Endothelial cell of umbilical vein (primary cell): Measurements from ENCODE around the gene METTL26. TPM values are rescaled to one million over a fixed set of nuclear protein-coding genes. Genes with fewer than 3 reads are reported as not detected.

Source experiments
- BruUV-seq: library from RNA; stranded (reverse); fragments of 400-500 nt; replicated peaks from 2 replicates; lab custom pipeline; 2021; lab: Mats Ljungman, UMichigan
- CTCF ChIA-PET: fragments of 300-600, 350-600 bp; sonication (Branson Sonifier 250); formaldehyde crosslinking; loops from one replicate; lab custom pipeline; 2021; ENCODE audit warnings: antibody characterized with exemption, inconsistent platforms; lab: Charles Lee
- POLR2A ChIA-PET: fragments of 300-600, 350-600 bp; sonication (Branson Sonifier 250); formaldehyde crosslinking; loops from one replicate; lab custom pipeline; 2021; ENCODE audit warnings: antibody characterized with exemption, inconsistent platforms; lab: Charles Lee
- DNase-seq: peaks from one replicate; pipeline ENCODE4 v3.0.0-alpha.2; 2011; ENCODE audit warnings: low read depth, low spot score
- FAIRE-seq: peaks from 2 replicates; lab custom pipeline; 2011; peaks lifted over from hg19 to GRCh38; lab: Jason Lieb, UNC
- H2AFZ ChIP-seq: 2 replicates; pipeline ENCODE4 v1.6.0; 2012; ENCODE audit warnings: low read depth, low read length, control low read depth, inconsistent platforms
- H3K27ac ChIP-seq: 2 replicates; pipeline ENCODE4 v1.5.1; 2011; ENCODE audit warnings: low read depth, mild to moderate bottlenecking, control low read depth, low read length, moderate library complexity; ENCODE audit not compliant: insufficient read depth
- H3K27me3 ChIP-seq, 2 experiments: 2 replicates each; pipeline versions ENCODE4 v1.6.0 to v1.6.1; 2011; ENCODE audit warnings: low read length in 2 of 2, mixed read lengths in 1 of 2; ENCODE audit not compliant: control insufficient read depth in 2 of 2, insufficient read depth in 2 of 2
- H3K36me3 ChIP-seq, 2 experiments: 2 replicates in 1 of 2; 3 replicates in 1 of 2; pipeline ENCODE4 v1.5.1; 2011; ENCODE audit warnings: low read length in 2 of 2, mild to moderate bottlenecking in 1 of 2, moderate library complexity in 1 of 2; ENCODE audit not compliant: control insufficient read depth in 2 of 2, insufficient read depth in 2 of 2; ENCODE audit errors: extremely low read depth in 1 of 2
- H3K4me1 ChIP-seq: 3 replicates; pipeline ENCODE4 v1.5.1; 2011; ENCODE audit warnings: mild to moderate bottlenecking, low read length; ENCODE audit not compliant: control insufficient read depth, insufficient read depth; ENCODE audit errors: extremely low read depth
- H3K4me2 ChIP-seq: 2 replicates; pipeline ENCODE4 v1.6.1; 2011; ENCODE audit warnings: low read length, control low read depth, mixed read lengths; ENCODE audit not compliant: insufficient read depth
- H3K4me3 ChIP-seq, 3 experiments: fragments of 200-600 bp in 1 of 3; sonication (generic), shearing (Covaris generic) in 1 of 3; replicated peaks in 1 of 3; 2 replicates each; pipeline ENCODE4 v1.5.1; 2011 to 2016; ENCODE audit warnings: control low read depth in 3 of 3, low read length in 3 of 3, mild to moderate bottlenecking in 2 of 3, inconsistent platforms in 1 of 3, low read depth in 1 of 3, moderate library complexity in 1 of 3; ENCODE audit not compliant: insufficient read depth in 1 of 3
- H3K79me2 ChIP-seq: 2 replicates; pipeline ENCODE4 v1.6.0; 2012; ENCODE audit warnings: low read length, inconsistent platforms; ENCODE audit not compliant: control insufficient read depth, insufficient read depth
- H3K9ac ChIP-seq: replicated peaks from 2 replicates; pipeline ENCODE3; 2011; ENCODE audit warnings: low read length, control low read depth; ENCODE audit not compliant: insufficient read depth; ENCODE audit errors: extremely low read depth
- H3K9me1 ChIP-seq: replicated peaks from 3 replicates; pipeline ENCODE4 v1.6.0; 2011; ENCODE audit warnings: mild to moderate bottlenecking, low read length; ENCODE audit not compliant: control insufficient read depth, insufficient read depth; ENCODE audit errors: extremely low read depth
- H3K9me3 ChIP-seq: replicated peaks from 2 replicates; pipeline ENCODE4 v1.5.1; 2012; ENCODE audit warnings: low read length, inconsistent platforms; ENCODE audit not compliant: control insufficient read depth, insufficient read depth
- H4K20me1 ChIP-seq: replicated peaks from 2 replicates; pipeline ENCODE3; 2011; ENCODE audit warnings: mild to moderate bottlenecking, low read length; ENCODE audit not compliant: control insufficient read depth, insufficient read depth; ENCODE audit errors: extremely low read depth
- CTCF ChIP-seq, 2 donors: IDR thresholded peaks; 1 replicate in 1 of 2; 2 replicates in 1 of 2; pipeline ENCODE4 v1.5.1; 2011; ENCODE audit warnings: low read length in 2 of 2, mild to moderate bottlenecking in 2 of 2, moderate library complexity in 2 of 2, control low read depth in 1 of 2, inconsistent platforms in 1 of 2, low read depth in 1 of 2; ENCODE audit not compliant: insufficient read depth in 1 of 2; ENCODE audit errors: extremely low read depth in 1 of 2
- EZH2 ChIP-seq: IDR thresholded peaks from 2 replicates; pipeline ENCODE4 v1.6.1; 2012; ENCODE audit warnings: borderline replicate concordance, low read depth, mild to moderate bottlenecking, moderate library complexity, low read length, inconsistent platforms; ENCODE audit not compliant: severe bottlenecking
- FOS ChIP-seq: IDR thresholded peaks from 2 replicates; pipeline ENCODE4 v1.6.1; 2011; ENCODE audit warnings: mild to moderate bottlenecking, low read length, moderate library complexity, borderline replicate concordance; ENCODE audit not compliant: insufficient read depth
- GATA2 ChIP-seq: IDR thresholded peaks from 2 replicates; pipeline ENCODE4 v1.7.0; 2011; ENCODE audit warnings: low read depth, mild to moderate bottlenecking, moderate library complexity, mixed read lengths, low read length; ENCODE audit not compliant: insufficient read length, insufficient read depth
- JUN ChIP-seq: IDR thresholded peaks from 2 replicates; pipeline ENCODE4 v1.6.1; 2011; ENCODE audit warnings: borderline replicate concordance, low read depth; ENCODE audit not compliant: insufficient read length, insufficient read depth
- MYC ChIP-seq: IDR thresholded peaks from one replicate; pipeline ENCODE4 v1.6.1; 2011; ENCODE audit warnings: mild to moderate bottlenecking, low read depth, low read length
- POLR2A ChIP-seq: IDR thresholded peaks from 2 replicates; pipeline ENCODE4 v1.6.1; 2012; ENCODE audit warnings: low read depth, mild to moderate bottlenecking, control low read depth, low read length
- POLR2AphosphoS5 ChIP-seq: IDR thresholded peaks from 2 replicates; pipeline ENCODE4 v1.6.1; 2012; ENCODE audit warnings: low read depth, mild to moderate bottlenecking, control low read depth, low read length, moderate library complexity; ENCODE audit not compliant: insufficient read depth
- dilution Hi-C: fragments of 300-500 bp; cut with MboI; formaldehyde crosslinking; loops from one replicate; pipeline ENCODE4 v1.15.0; 2019; ENCODE audit warnings: low sequenced_read_pairs; ENCODE audit not compliant: extremely low pct_ligation_motif_present
- intact Hi-C: fragments of 100-400 bp; cut with micrococcal nuclease; formaldehyde crosslinking; loops from one replicate; pipeline ENCODE4 v1.10.0; 2022
- polyA plus RNA-seq, 4 experiments: library from polyadenylated mRNA; depleted of rRNA in 3 of 4; stranded (reverse) in 3 of 4; unstranded in 1 of 4; fragments of >200 nt; gene quantifications; 2 replicates each; pipeline versions ENCODE4 v1.2.1 to v1.2.3, GENCODE V29; 2011 to 2012; ENCODE audit warnings: missing spikeins in 1 of 4
- total RNA-seq: library from RNA; stranded (reverse); gene quantifications from 2 replicates; pipeline ENCODE4 v1.2.3, GENCODE V29; 2021
- TF ChIP-seq, protein P1 (sequence below): IDR thresholded peaks from 2 replicates; pipeline ENCODE4 v1.6.1; 2011; ENCODE audit not compliant: insufficient read depth, insufficient read length

METTL26 gene
- total and polyA plus RNA-seq, 2 donors (not counting 3 experiments of a cell fraction or from before 2014, with no cell fraction given): 114 to 138 TPM

GRCh38 chr16:668519-669171 is 32.5 kb upstream of the METTL26 start:
- dilution Hi-C loops: no loop called here
- DNase-seq: peak; percentile 23
- Histone ChIP-seq H3K27ac (peak overlapping the region; percentile 48), H2AFZ (no peak overlapping the region), H3K4me2 (peak overlapping the region; percentile 59), H3K27me3 (no peaks in the 10 kb centered on the region), H3K36me3 (peaks cover 5 to 35% of the 10 kb centered on the region in 2 experiments), H3K79me2 (peaks cover 18% of the 10 kb centered on the region), H4K20me1 (no peaks in the 10 kb centered on the region), H3K9ac (peak overlapping the region; percentile 81), H3K4me1 (no peaks in the 10 kb centered on the region), H3K9me3 (no peaks in the 10 kb centered on the region), H3K4me3 (peak overlapping the region; percentile 65 to 80 (median 79)), H3K9me1 (no peaks in the 10 kb centered on the region)
- ChIA-PET POLR2A (no interaction called here), CTCF (interaction anchor here (0.6 to 1.8 kb wide), 4 partner anchors 8 to 22 kb away, joined by 3 to 6 read pairs (median 4); partner anchors contain the start of genes STUB1 and WDR24)
- TF ChIP-seq, protein P1, sequence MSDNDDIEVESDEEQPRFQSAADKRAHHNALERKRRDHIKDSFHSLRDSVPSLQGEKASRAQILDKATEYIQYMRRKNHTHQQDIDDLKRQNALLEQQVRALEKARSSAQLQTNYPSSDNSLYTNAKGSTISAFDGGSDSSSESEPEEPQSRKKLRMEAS: no peak
- TF ChIP-seq MYC: no peak
- no peak for TF ChIP-seq GATA2
- no peak for TF ChIP-seq EZH2
- TF ChIP-seq JUN: no peak
- TF ChIP-seq POLR2AphosphoS5: no peak
- no peak for TF ChIP-seq POLR2A
- no peak for TF ChIP-seq FOS
- TF ChIP-seq CTCF (IDR thresholded peaks at IDR 0.05; ENCODE audit: extremely low read depth in 1 of 2, insufficient read depth in 1 of 2, low read depth in 1 of 2, low read length in 2 of 2): no peak
- FAIRE-seq: no peak
- intact Hi-C loops: loop anchor here (1.0 kb wide), 2 partner anchors 11 to 79 kb away; no protein-coding TSS in a partner anchor
- no TSS peak for BruUV-seq
